HepG2 (cell line): ENCODE measurements around the gene C1RL. TPM values are rescaled to one million over a fixed set of nuclear protein-coding genes. Genes with fewer than 3 reads are reported as not detected.
A peak's percentile ranks its signal among the peaks of the same experiment; 100 is the strongest.

Source experiments
- HNRNPLL ChIP-seq: fragments of 200-400 bp; formaldehyde crosslinking; IDR thresholded peaks from 2 replicates; pipeline ENCODE4 v1.6.1; 2017; ENCODE audit warnings: mild to moderate bottlenecking, low read depth, low read length; ENCODE audit not compliant: poor library complexity, severe bottlenecking
- KDM2A ChIP-seq: sonication (generic); formaldehyde crosslinking; IDR thresholded peaks from 2 replicates; pipeline ENCODE4 v1.4.0; 2020; ENCODE audit warnings: low read depth, missing genetic modification reagents, borderline replicate concordance
- MZF1 ChIP-seq: sonication (generic); formaldehyde crosslinking; IDR thresholded peaks from 2 replicates; pipeline ENCODE4 v1.8.1; 2023; ENCODE audit warnings: mild to moderate bottlenecking, missing genetic modification reagents, borderline replicate concordance
- NR2F1 ChIP-seq, 2 experiments: fragments of 450-650 bp in 1 of 2; formaldehyde crosslinking in 1 of 2; IDR thresholded peaks; 2 replicates each; pipeline versions ENCODE4 v1.5.0 to v1.6.1; 2016 to 2020; ENCODE audit warnings: mild to moderate bottlenecking in 1 of 2, missing compliant biosample characterization in 1 of 2, missing genetic modification reagents in 1 of 2, moderate library complexity in 1 of 2
- PHB2 ChIP-seq: fragments of 450-650 bp; IDR thresholded peaks from 2 replicates; pipeline ENCODE4 v1.6.1; 2018; ENCODE audit not compliant: partially characterized antibody
- RAD51 ChIP-seq: fragments of 450-650 bp; IDR thresholded peaks from 2 replicates; pipeline ENCODE4 v1.6.1; 2016; ENCODE audit warnings: borderline replicate concordance
- SUZ12 ChIP-seq: fragments of 150-350 bp; IDR thresholded peaks from 2 replicates; pipeline ENCODE4 v1.6.1; 2014; ENCODE audit warnings: low read depth, low read length
- ZBTB40 ChIP-seq, 2 experiments: fragments of 450-650 bp in 1 of 2; sonication (generic) in 1 of 2; formaldehyde crosslinking in 1 of 2; IDR thresholded peaks; 2 replicates each; pipeline versions ENCODE4 v1.6.1 to v1.8.0; 2016 to 2022; ENCODE audit warnings: antibody characterized with exemption in 1 of 2, mild to moderate bottlenecking in 1 of 2, missing genetic modification reagents in 1 of 2
- ZFP91 ChIP-seq: sonication (generic); formaldehyde crosslinking; IDR thresholded peaks from 2 replicates; pipeline ENCODE4 v1.9.0; 2022; ENCODE audit warnings: missing genetic modification reagents, mild to moderate bottlenecking, borderline replicate concordance
- ZNF124 ChIP-seq: sonication (generic); formaldehyde crosslinking; IDR thresholded peaks from 2 replicates; pipeline ENCODE4 v1.4.0; 2020; ENCODE audit warnings: missing genetic modification reagents
- polyA plus RNA-seq, 8 experiments: library from polyadenylated mRNA; depleted of rRNA in 3 of 8; stranded (reverse) in 7 of 8; unstranded in 1 of 8; fragments of >200 nt; fragmentation: Illumina TruSeq in 4 of 8; extraction: Trizol in 4 of 8; gene quantifications; 2 replicates each; pipeline versions ENCODE4 v1.2.1 to v1.2.3, GENCODE V29; 2011 to 2016; ENCODE audit warnings: low read depth in 4 of 8, missing spikeins in 1 of 8, mixed read lengths in 1 of 8; ENCODE audit not compliant: insufficient read depth in 1 of 8
- total RNA-seq, 5 experiments: library from RNA; depleted of rRNA; stranded (reverse); fragments of >200 nt; fragmentation: Illumina TruSeq; extraction: Trizol; gene quantifications; 2 replicates each; pipeline ENCODE4 v1.2.3, GENCODE V29; 2016; ENCODE audit warnings: low read depth in 1 of 5
- TF ChIP-seq, protein P1 (sequence below): sonication (generic); formaldehyde crosslinking; IDR thresholded peaks from 2 replicates; pipeline ENCODE4 v1.5.1; 2020; ENCODE audit warnings: missing genetic modification reagents, mild to moderate bottlenecking, borderline replicate concordance
- TF ChIP-seq, protein P2 (sequence below): sonication (generic); formaldehyde crosslinking; IDR thresholded peaks from 2 replicates; pipeline ENCODE4 v1.5.0; 2020; ENCODE audit warnings: mild to moderate bottlenecking, missing genetic modification reagents

The C1RL gene
- total and polyA plus RNA-seq, 2 of the 13 experiments (the other 11 are each of a cell fraction or from before 2014, with no cell fraction given) = 28.9 to 53.1 TPM

GRCh38 chr12:7122811-7123769, 14.1 kb upstream of the C1RL start (continued):
- TF ChIP-seq ZBTB40 (IDR thresholded peaks at IDR 0.05) (no peak), ZBTB40 (CRISPR knock-in tag; IDR thresholded peaks at IDR 0.05) (0 out of 2 replicates have a peak, but pooled peaks have one; percentile 27), HNRNPLL (no peak), KDM2A (0 out of 2 replicates have a peak, but pooled peaks have one; percentile 37), NR2F1 (CRISPR knock-in tag; IDR thresholded peaks at IDR 0.05) (peak; percentile 85), ZFP91 (peak; percentile 13; the same call in 1 of the 2 replicates), SUZ12 (no peak), PHB2 (no peak), MZF1 (CRISPR knock-in tag) (no peak), RAD51 (no peak), ZNF124 (CRISPR knock-in tag) (no peak)
- TF ChIP-seq, protein P1, sequence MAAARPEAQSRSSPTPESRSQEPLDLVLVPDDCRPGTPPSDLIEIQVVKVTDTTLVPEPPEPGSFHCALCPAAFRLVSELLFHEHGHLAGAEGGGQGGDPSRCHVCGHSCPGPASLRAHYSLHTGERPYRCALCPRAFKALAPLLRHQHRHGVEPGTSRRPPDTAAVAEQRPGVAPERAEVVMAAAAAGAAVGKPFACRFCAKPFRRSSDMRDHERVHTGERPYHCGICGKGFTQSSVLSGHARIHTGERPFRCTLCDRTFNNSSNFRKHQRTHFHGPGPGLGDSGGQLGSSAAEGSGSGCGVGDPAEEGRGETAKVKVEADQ (CRISPR knock-in tag) = no peak
- TF ChIP-seq, protein P2, sequence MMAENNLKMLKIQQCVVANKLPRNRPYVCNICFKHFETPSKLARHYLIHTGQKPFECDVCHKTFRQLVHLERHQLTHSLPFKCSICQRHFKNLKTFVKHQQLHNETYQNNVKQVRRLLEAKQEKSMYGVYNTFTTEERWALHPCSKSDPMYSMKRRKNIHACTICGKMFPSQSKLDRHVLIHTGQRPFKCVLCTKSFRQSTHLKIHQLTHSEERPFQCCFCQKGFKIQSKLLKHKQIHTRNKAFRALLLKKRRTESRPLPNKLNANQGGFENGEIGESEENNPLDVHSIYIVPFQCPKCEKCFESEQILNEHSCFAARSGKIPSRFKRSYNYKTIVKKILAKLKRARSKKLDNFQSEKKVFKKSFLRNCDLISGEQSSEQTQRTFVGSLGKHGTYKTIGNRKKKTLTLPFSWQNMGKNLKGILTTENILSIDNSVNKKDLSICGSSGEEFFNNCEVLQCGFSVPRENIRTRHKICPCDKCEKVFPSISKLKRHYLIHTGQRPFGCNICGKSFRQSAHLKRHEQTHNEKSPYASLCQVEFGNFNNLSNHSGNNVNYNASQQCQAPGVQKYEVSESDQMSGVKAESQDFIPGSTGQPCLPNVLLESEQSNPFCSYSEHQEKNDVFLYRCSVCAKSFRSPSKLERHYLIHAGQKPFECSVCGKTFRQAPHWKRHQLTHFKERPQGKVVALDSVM = peak; percentile 59; the same call in 1 of the 2 replicates
